HG03520 (cell line): ENCODE results near the gene LTF.

ENCODE experiments used
- ATAC-seq: cut with Tn5 transposase; IDR thresholded peaks from one replicate; pipeline ENCODE4 v1.9.1; 2021; ENCODE audit warnings: mild to moderate bottlenecking, moderate library complexity; ENCODE audit not compliant: unreplicated experiment

LTF gene

GRCh38 chr3:46470831-46471230, 6.1 kb upstream of the LTF start:
- no peak for ATAC-seq

- ATAC-seq = no peak
Measured at GRCh38 chr3:46469680-46470357, 5.1 kb upstream of the LTF start.

GRCh38 chr3:46468753-46469600, 4.3 kb upstream of the LTF start:
- no peak for ATAC-seq

GRCh38 chr3:46467562-46467961, 2.9 kb upstream of the LTF start:
- ATAC-seq = no peak

- no peak for ATAC-seq
Measured at GRCh38 chr3:46466871-46467403, 2.2 kb upstream of the LTF start.

GRCh38 chr3:46466273-46466672, 1.6 kb upstream of the LTF start:
- no peak for ATAC-seq

- no peak for ATAC-seq
Measured at GRCh38 chr3:46465196-46465520, 453 bp upstream of the LTF start.

- no peak for ATAC-seq
Measured at GRCh38 chr3:46463868-46464241, 850 bp downstream of the LTF start.

- ATAC-seq = no peak
Measured at GRCh38 chr3:46463120-46463867, 1.4 kb downstream of the LTF start.

GRCh38 chr3:46462511-46462910, 2.2 kb downstream of the LTF start:
- ATAC-seq = no peak

GRCh38 chr3:46462111-46462510, 2.6 kb downstream of the LTF start:
- no peak for ATAC-seq

- ATAC-seq = no peak
Measured at GRCh38 chr3:46460051-46460450, 4.7 kb downstream of the LTF start.

- ATAC-seq = no peak
Measured at GRCh38 chr3:46456118-46456517, 8.6 kb downstream of the LTF start.

- no peak for ATAC-seq
Measured at GRCh38 chr3:46455231-46456115, 9.2 kb downstream of the LTF start.

- no peak for ATAC-seq
Measured at GRCh38 chr3:46454606-46455005, 10.1 kb downstream of the LTF start.

GRCh38 chr3:46454209-46454595, 10.5 kb downstream of the LTF start:
- no peak for ATAC-seq

- ATAC-seq = no peak
Measured at GRCh38 chr3:46453526-46454208, 11.0 kb downstream of the LTF start.

- no peak for ATAC-seq
Measured at GRCh38 chr3:46449755-46450552, 14.8 kb downstream of the LTF start.

GRCh38 chr3:46448721-46449120, 16.0 kb downstream of the LTF start:
- no peak for ATAC-seq
